K562 (cell line): ENCODE measurements around the gene MITF. TPM values are rescaled to one million over a fixed set of nuclear protein-coding genes. Genes with fewer than 3 reads are reported as not detected.
A peak's percentile ranks its signal among the peaks of the same experiment; 100 is the strongest.

Experiments used
- ATAC-seq: fragments of 200-7000 bp; cut with Tn5 transposase; 3 replicates; pipeline ENCODE4 v1.9.1; 2020; ENCODE audit warnings: moderate library complexity
- BruUV-seq: library from RNA; stranded (reverse); fragments of 400-500 nt; replicated peaks from 2 replicates; lab custom pipeline; 2021; lab: Mats Ljungman, UMichigan
- CTCF ChIA-PET: fragments of 300-600 bp; formaldehyde crosslinking; extraction: SDS; loops from one replicate; lab custom pipeline; 2021; ENCODE audit warnings: low intra/inter-chr PET ratio; lab: Yijun Ruan, JAX
- POLR2A ChIA-PET: fragments of 300-600, 350-650 bp; sonication (Branson Sonifier 250); formaldehyde crosslinking; extraction: SDS; loops from one replicate; lab custom pipeline; 2021; ENCODE audit warnings: antibody characterized with exemption, inconsistent platforms; lab: Yijun Ruan, JAX
- DNase-seq, 4 experiments: peaks; one replicate each; pipeline versions ENCODE4 v3.0.0 to v3.0.0-alpha.2; 2011 to 2018; ENCODE audit warnings: low spot score in 3 of 4, mixed read lengths in 3 of 4; ENCODE audit errors: extremely low read depth in 1 of 4
- FAIRE-seq: peaks from 2 replicates; lab custom pipeline; 2011; peaks lifted over from hg19 to GRCh38; lab: Jason Lieb, UNC
- H2AFZ ChIP-seq: 2 replicates; pipeline ENCODE4 v1.6.0; 2011; ENCODE audit warnings: low read depth, low read length, control low read depth, inconsistent platforms
- H3K27ac ChIP-seq: fragments of 200-600 bp; 3 replicates; pipeline ENCODE4 v1.8.0; 2011; ENCODE audit warnings: low read depth, mild to moderate bottlenecking, control low read depth, inconsistent platforms, low read length, moderate library complexity, mixed read lengths; ENCODE audit errors: extremely low read depth
- H3K27me3 ChIP-seq, 2 experiments: fragments of 300-600 bp in 1 of 2; 2 replicates in 1 of 2; 3 replicates in 1 of 2; pipeline versions ENCODE4 v1.6.0 to v1.8.0; 2011; ENCODE audit warnings: inconsistent platforms in 2 of 2, low read length in 2 of 2, mild to moderate bottlenecking in 1 of 2, mixed read lengths in 1 of 2, moderate library complexity in 1 of 2; ENCODE audit not compliant: control insufficient read depth in 2 of 2, insufficient read depth in 2 of 2
- H3K36me3 ChIP-seq: fragments of 300-600 bp; 3 replicates; pipeline ENCODE4 v1.8.0; 2011; ENCODE audit warnings: mild to moderate bottlenecking, low read length, inconsistent platforms; ENCODE audit not compliant: control insufficient read depth, insufficient read depth
- H3K4me1 ChIP-seq, 2 experiments: fragments of 200-600 bp in 1 of 2; replicated peaks in 1 of 2; 2 replicates in 1 of 2; 3 replicates in 1 of 2; pipeline versions ENCODE4 v1.5.1 to v1.8.0; 2011; ENCODE audit warnings: inconsistent platforms in 2 of 2, low read length in 2 of 2, mild to moderate bottlenecking in 1 of 2, mixed read lengths in 1 of 2, moderate library complexity in 1 of 2; ENCODE audit not compliant: control insufficient read depth in 2 of 2, insufficient read depth in 2 of 2
- H3K4me2 ChIP-seq: 2 replicates; pipeline ENCODE4 v1.6.1; 2011; ENCODE audit warnings: low read length, control low read depth, inconsistent platforms, mixed read lengths; ENCODE audit not compliant: insufficient read depth
- H3K4me3 ChIP-seq: fragments of 200-600 bp; sonication (generic), shearing (Covaris generic); 2 replicates; pipeline ENCODE4 v1.5.1; 2016; ENCODE audit warnings: control low read depth, inconsistent platforms
- H3K79me2 ChIP-seq: fragments of 200-600 bp; 3 replicates; pipeline ENCODE4 v1.8.0; 2011; ENCODE audit warnings: low read length, inconsistent platforms; ENCODE audit not compliant: control insufficient read depth, insufficient read depth
- H3K9ac ChIP-seq, 2 experiments: 2 replicates each; pipeline versions ENCODE4 v1.6.0 to v1.6.1; 2011; ENCODE audit warnings: low read depth in 2 of 2, low read length in 2 of 2, control low read depth in 1 of 2, inconsistent platforms in 1 of 2, mild to moderate bottlenecking in 1 of 2, mixed read lengths in 1 of 2; ENCODE audit not compliant: insufficient read depth in 1 of 2
- H3K9me1 ChIP-seq: one replicate; pipeline ENCODE4 v1.6.0; 2011; ENCODE audit warnings: inconsistent platforms, mild to moderate bottlenecking, low read length, moderate library complexity; ENCODE audit not compliant: control insufficient read depth, insufficient read depth
- H3K9me3 ChIP-seq: replicated peaks from 2 replicates; pipeline ENCODE4 v1.5.1; 2011; ENCODE audit warnings: low read depth, low read length, inconsistent platforms; ENCODE audit not compliant: control insufficient read depth, insufficient read depth
- H4K20me1 ChIP-seq: replicated peaks from 2 replicates; pipeline ENCODE4 v1.6.1; 2011; ENCODE audit warnings: low read length, inconsistent platforms, mixed read lengths; ENCODE audit not compliant: control insufficient read depth, insufficient read depth
- CREBBP ChIP-seq: IDR thresholded peaks from one replicate; pipeline ENCODE4 v1.6.1; 2012; ENCODE audit warnings: low read depth, mild to moderate bottlenecking, control low read depth, inconsistent platforms, low read length
- ILF3 ChIP-seq: fragments of 450-650 bp; IDR thresholded peaks from 2 replicates; pipeline ENCODE4 v1.6.1; 2018; ENCODE audit warnings: antibody characterized with exemption, mild to moderate bottlenecking, moderate library complexity, borderline replicate concordance
- RCOR1 ChIP-seq, 2 experiments: IDR thresholded peaks; 2 replicates each; pipeline ENCODE4 v1.6.1; 2012; ENCODE audit warnings: low read depth in 2 of 2, low read length in 2 of 2, borderline replicate concordance in 1 of 2, improper control_type of control experiment in 1 of 2
- SRSF7 ChIP-seq: fragments of 200-400 bp; formaldehyde crosslinking; optimal IDR thresholded peaks from 2 replicates; pipeline ENCODE3; 2017; ENCODE audit warnings: mild to moderate bottlenecking, low read depth, low read length
- TCF7L2 ChIP-seq: fragments of 150-350 bp; IDR thresholded peaks from 2 replicates; pipeline ENCODE4 v1.6.1; 2016; ENCODE audit warnings: low read depth, mild to moderate bottlenecking, low read length, moderate library complexity
- XRCC3 ChIP-seq: fragments of 450-650 bp; IDR thresholded peaks from 2 replicates; pipeline ENCODE4 v1.6.1; 2017; ENCODE audit warnings: mild to moderate bottlenecking, moderate library complexity
- ZBTB40 ChIP-seq, 2 experiments: fragments of 450-650 bp in 1 of 2; sonication (generic) in 1 of 2; formaldehyde crosslinking in 1 of 2; IDR thresholded peaks; 2 replicates each; pipeline versions ENCODE4 v1.7.1 to v1.9.0; 2016 to 2022; ENCODE audit warnings: inconsistent platforms in 1 of 2, mild to moderate bottlenecking in 1 of 2, missing genetic modification reagents in 1 of 2
- WGBS: fragments of 100-300 bp; shearing (Covaris generic); methylation state at CpG from one replicate; pipeline ENCODE4 v1.1.6; 2016; ENCODE audit warnings: low coverage, mixed read lengths; ENCODE audit not compliant: insufficient coverage; ENCODE audit errors: missing lambda C conversion rate; 5-methylcytosine and 5-hydroxymethylcytosine counted together
- in situ Hi-C: fragments of 300-500 bp; cut with MboI; formaldehyde crosslinking; loops from 4 replicates; pipeline ENCODE4 v1.15.0; 2018; ENCODE audit warnings: inconsistent platforms, mixed read lengths
- intact Hi-C: fragments of 100-400 bp; cut with micrococcal nuclease; formaldehyde crosslinking; loops from 2 replicates; pipeline ENCODE4 v1.14.2; 2022
- polyA plus RNA-seq, 8 experiments: library from polyadenylated mRNA; depleted of rRNA in 4 of 8; stranded (reverse) in 5 of 8; unstranded in 3 of 8; fragments of >200 nt; fragmentation: Nextera tagmentation in 2 of 8; fragmentation: Illumina TruSeq in 1 of 8; extraction: Ambion mirVana in 2 of 8; extraction: Trizol in 1 of 8; gene quantifications; 2 replicates each; pipeline versions ENCODE4 v1.2.1 to v1.2.3, GENCODE V29; 2011 to 2014; ENCODE audit warnings: inconsistent platforms in 1 of 8, missing spikeins in 1 of 8
- total RNA-seq, 7 experiments: library from RNA; depleted of rRNA in 6 of 7; stranded (reverse); fragments of >200 nt in 6 of 7; fragmentation: Illumina TruSeq in 2 of 7; extraction: Trizol in 2 of 7; gene quantifications; 2 replicates each; pipeline versions ENCODE4 v1.2.1 to v1.2.3, GENCODE V29; 2011 to 2021; ENCODE audit warnings: low replicate concordance in 1 of 7

MITF gene
- total and polyA plus RNA-seq, 9 of the 15 experiments (the other 6 are each of a cell fraction or from before 2014, with no cell fraction given): 5.6 to 14.9 (median 11.1) TPM

DNA sequence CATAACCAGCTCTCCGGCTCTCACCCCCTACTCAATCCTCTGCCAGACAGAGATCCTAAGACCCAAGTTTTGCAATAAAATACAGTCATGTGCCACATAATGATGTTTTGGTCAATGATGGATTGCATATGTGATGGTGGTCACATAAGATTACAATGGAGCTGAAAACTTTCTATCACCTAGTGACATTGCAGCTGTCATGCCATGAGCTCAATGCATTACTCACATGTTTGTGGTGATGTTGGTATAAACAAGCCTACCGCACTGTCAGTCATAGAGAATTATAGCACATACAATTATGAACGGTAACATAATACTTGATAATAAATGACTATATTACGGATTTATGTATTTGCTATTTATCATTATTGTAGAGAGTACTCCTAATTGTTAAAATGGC is 233.4 kb downstream of the MITF start:
- H3K36me3 ChIP-seq: no peaks in the 10 kb centered on the region
- in situ Hi-C loops: no loop called here

DNA sequence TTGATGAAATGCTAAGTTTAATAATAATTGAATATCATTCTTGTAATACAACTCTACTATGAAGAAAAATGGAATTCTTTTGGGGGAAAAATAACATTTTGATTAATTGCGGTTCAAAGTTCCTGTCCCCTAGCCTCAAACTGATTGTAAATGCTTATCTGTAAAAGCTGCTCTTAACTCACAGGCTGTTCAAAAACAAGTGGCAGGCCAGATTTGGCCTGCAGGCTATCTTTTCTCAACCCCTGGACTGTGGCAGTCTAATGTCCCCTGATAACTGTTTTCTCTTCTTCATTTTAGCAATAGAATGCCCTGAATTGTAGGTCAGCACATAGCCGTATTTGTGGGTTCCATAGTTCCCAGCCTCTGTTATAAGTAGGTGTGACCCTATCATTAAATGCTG is 236.8 kb downstream of the MITF start:
- Histone ChIP-seq H3K27ac (no peak overlapping the region), H3K4me3 (no peak overlapping the region), H2AFZ (no peak overlapping the region), H3K4me1 (no peaks in the 10 kb centered on the region), H3K9ac (no peak overlapping the region), H3K27me3 (no peaks in the 10 kb centered on the region), H3K36me3 (no peaks in the 10 kb centered on the region), H3K9me1 (no peaks in the 10 kb centered on the region), H4K20me1 (no peaks in the 10 kb centered on the region), H3K79me2 (no peaks in the 10 kb centered on the region), H3K9me3 (no peaks in the 10 kb centered on the region), H3K4me2 (no peak overlapping the region)
- intact Hi-C loops: no loop called here
- DNase-seq (peak in 1 of 4 experiments; percentile 10), FAIRE-seq (no peak), ATAC-seq (no peak)
- 0% methylated on average over 2 of the region's 2 CpGs for WGBS
- in situ Hi-C loops: no loop called here
- ChIA-PET CTCF (no interaction called here), POLR2A (no interaction called here)
- no TSS peak for BruUV-seq
- TF ChIP-seq RCOR1 (IDR thresholded peaks at IDR 0.05; ENCODE audit: borderline replicate concordance in 1 of 2, low read depth in 2 of 2, low read length in 2 of 2) (peak in 1 of 2 experiments; percentile 42; a peak in 1 of 4 replicates), ILF3 (no peak), XRCC3 (no peak), SRSF7 (no peak), TCF7L2 (no peak), ZBTB40 (IDR thresholded peaks at IDR 0.05) (no peak), ZBTB40 (CRISPR knock-in tag; IDR thresholded peaks at IDR 0.05) (no peak)

More for the DNA sequence above, 233.4 kb downstream of the MITF start:
- WGBS: 16% methylated on average over 4 of the region's 4 CpGs
- ATAC-seq (no peak), FAIRE-seq (no peak), DNase-seq (no peak)
- intact Hi-C loops: no loop called here
- CTCF ChIA-PET: no interaction called here
- Histone ChIP-seq H3K4me3 (no peak overlapping the region), H3K4me1 (no peaks in the 10 kb centered on the region), H3K27ac (no peak overlapping the region), H3K9me3 (no peaks in the 10 kb centered on the region), H3K9ac (no peak overlapping the region), H3K9me1 (no peaks in the 10 kb centered on the region), H4K20me1 (no peaks in the 10 kb centered on the region), H3K79me2 (no peaks in the 10 kb centered on the region), H3K27me3 (no peaks in the 10 kb centered on the region), H2AFZ (no peak overlapping the region), H3K4me2 (no peak overlapping the region)
- TF ChIP-seq CREBBP: no peak
- no TSS peak for BruUV-seq
- POLR2A ChIA-PET: interaction anchor here (1.4 kb wide), 1 partner anchor 27 kb away, joined by 3 read pairs; no protein-coding TSS in a partner anchor
